Measurements from ENCODE around the gene BCL2L2.

DNA sequence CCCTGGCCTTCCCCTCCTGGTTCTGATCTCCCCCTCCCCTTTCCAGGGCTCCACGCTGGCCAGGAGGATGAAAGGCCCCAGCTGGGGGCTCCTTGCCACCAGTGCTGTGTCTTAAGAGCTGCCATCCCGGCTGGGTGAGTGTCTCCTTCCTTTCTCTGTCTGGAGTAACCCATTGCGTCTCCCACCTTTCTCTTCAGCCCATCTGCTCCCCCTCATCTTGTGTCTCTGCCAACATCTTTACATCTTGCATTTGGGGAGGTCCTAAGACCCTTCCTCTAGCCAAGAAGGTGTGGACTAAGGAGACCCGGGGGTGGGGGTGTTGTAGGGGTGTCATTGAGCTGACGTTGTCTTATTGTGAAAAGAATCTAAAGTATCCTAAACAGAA lies 505 bp downstream of the BCL2L2 start:
- TF ChIP-seq, protein P1, sequence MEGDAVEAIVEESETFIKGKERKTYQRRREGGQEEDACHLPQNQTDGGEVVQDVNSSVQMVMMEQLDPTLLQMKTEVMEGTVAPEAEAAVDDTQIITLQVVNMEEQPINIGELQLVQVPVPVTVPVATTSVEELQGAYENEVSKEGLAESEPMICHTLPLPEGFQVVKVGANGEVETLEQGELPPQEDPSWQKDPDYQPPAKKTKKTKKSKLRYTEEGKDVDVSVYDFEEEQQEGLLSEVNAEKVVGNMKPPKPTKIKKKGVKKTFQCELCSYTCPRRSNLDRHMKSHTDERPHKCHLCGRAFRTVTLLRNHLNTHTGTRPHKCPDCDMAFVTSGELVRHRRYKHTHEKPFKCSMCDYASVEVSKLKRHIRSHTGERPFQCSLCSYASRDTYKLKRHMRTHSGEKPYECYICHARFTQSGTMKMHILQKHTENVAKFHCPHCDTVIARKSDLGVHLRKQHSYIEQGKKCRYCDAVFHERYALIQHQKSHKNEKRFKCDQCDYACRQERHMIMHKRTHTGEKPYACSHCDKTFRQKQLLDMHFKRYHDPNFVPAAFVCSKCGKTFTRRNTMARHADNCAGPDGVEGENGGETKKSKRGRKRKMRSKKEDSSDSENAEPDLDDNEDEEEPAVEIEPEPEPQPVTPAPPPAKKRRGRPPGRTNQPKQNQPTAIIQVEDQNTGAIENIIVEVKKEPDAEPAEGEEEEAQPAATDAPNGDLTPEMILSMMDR (IDR thresholded peaks at IDR 0.05; ENCODE audit: insufficient read depth, low read length), result no peak
- TF ChIP-seq REST (IDR thresholded peaks at IDR 0.05; ENCODE audit: insufficient replicate concordance, low read depth), result no peak
- TF ChIP-seq GABPA (IDR thresholded peaks at IDR 0.05; ENCODE audit: low read depth), result no peak
